ENCODE data around the gene UBE2Q1.

DNA sequence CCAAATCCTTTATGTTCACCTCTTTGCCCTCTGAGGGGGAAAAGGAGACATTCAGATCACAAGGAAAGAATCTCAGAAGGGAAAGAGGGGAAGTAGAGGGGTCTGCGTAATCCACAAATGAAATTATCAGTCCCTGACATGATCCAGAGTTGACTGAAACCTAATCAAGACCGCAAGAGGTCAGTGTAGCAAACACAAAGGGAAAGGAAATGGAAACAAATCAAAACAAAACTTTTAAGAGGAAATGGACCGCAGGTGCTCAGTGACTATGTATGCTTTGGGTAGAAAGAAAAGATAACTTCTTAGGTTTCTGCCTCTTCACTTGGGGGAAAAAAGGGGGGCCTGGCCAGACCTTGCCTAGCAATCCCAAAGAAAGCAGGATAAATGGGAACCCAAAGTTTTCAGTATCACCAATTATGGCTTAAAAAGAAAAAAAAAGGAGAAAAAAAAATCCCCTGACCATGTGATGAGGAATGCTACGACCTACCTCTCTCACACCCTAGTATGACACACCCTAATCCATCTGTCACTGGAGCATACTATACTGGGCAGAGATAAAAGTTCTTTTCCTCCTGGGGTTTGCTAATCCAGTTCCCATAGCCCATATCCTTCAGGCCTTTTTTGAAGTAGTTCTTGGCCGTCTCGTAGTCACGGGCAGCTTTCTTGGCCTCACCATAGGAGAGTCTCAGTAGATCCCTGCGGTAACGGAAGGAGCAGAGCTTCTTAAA, 26.0 kb upstream of the UBE2Q1 start:
- TF ChIP-seq, protein P1, sequence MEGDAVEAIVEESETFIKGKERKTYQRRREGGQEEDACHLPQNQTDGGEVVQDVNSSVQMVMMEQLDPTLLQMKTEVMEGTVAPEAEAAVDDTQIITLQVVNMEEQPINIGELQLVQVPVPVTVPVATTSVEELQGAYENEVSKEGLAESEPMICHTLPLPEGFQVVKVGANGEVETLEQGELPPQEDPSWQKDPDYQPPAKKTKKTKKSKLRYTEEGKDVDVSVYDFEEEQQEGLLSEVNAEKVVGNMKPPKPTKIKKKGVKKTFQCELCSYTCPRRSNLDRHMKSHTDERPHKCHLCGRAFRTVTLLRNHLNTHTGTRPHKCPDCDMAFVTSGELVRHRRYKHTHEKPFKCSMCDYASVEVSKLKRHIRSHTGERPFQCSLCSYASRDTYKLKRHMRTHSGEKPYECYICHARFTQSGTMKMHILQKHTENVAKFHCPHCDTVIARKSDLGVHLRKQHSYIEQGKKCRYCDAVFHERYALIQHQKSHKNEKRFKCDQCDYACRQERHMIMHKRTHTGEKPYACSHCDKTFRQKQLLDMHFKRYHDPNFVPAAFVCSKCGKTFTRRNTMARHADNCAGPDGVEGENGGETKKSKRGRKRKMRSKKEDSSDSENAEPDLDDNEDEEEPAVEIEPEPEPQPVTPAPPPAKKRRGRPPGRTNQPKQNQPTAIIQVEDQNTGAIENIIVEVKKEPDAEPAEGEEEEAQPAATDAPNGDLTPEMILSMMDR (IDR thresholded peaks at IDR 0.05) = peak in 1 of 6 experiments; percentile 13
- no peak for TF ChIP-seq POLR2A (IDR thresholded peaks at IDR 0.05)
